ENCODE results near the gene STXBP6.

DNA sequence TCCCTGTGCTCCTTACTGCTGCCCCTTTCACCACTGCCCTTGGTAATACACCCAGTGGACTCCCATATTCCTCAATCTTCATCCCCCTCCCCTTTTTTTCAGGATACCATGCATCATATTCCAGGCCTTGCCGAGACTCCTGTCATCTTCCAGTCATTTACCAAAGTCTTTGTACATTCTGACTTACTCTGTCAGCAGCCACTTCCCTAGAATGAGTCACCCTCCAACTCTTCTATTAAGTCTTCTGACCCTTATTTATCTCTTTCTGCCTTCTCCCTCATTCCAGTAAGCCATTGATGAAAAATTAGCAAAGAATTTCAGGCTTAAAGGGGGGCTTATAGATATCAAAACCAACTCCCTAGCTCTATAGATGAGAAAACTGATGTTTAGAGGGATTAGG, 128.0 kb downstream of the STXBP6 start:
- TF ChIP-seq, protein P1, sequence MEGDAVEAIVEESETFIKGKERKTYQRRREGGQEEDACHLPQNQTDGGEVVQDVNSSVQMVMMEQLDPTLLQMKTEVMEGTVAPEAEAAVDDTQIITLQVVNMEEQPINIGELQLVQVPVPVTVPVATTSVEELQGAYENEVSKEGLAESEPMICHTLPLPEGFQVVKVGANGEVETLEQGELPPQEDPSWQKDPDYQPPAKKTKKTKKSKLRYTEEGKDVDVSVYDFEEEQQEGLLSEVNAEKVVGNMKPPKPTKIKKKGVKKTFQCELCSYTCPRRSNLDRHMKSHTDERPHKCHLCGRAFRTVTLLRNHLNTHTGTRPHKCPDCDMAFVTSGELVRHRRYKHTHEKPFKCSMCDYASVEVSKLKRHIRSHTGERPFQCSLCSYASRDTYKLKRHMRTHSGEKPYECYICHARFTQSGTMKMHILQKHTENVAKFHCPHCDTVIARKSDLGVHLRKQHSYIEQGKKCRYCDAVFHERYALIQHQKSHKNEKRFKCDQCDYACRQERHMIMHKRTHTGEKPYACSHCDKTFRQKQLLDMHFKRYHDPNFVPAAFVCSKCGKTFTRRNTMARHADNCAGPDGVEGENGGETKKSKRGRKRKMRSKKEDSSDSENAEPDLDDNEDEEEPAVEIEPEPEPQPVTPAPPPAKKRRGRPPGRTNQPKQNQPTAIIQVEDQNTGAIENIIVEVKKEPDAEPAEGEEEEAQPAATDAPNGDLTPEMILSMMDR (IDR thresholded peaks at IDR 0.05), result no peak
- no peak for TF ChIP-seq POLR2A (IDR thresholded peaks at IDR 0.05)
